ENCODE data around the gene TOMM20L. TPM values are rescaled to one million over a fixed set of nuclear protein-coding genes. Genes with fewer than 3 reads are reported as not detected.
"Not testable (repeated sequence)": the region's sequence is repeated elsewhere in the genome, so short reads cannot be mapped to it uniquely, and the experiment has no call there.

The TOMM20L gene
- total and polyA plus RNA-seq, 7 experiments from 2014 or later, result not detected

GRCh38 chr14:58414845-58415244 is 19.1 kb downstream of the TOMM20L start:
- DNase-seq (no peak), ATAC-seq (no peak)
- Histone ChIP-seq H3K36me3 (ENCODE audit: control insufficient read depth in 2 of 3, insufficient read depth in 3 of 3, low read length in 3 of 3) (peaks cover 5 to 33% (median 8%) of the 10 kb centered on the region in 3 experiments), H3K4me3 (ENCODE audit: low read length) (no peak overlapping the region), H3K9me3 (ENCODE audit: control insufficient read depth in 2 of 3, low read length in 3 of 3) (no peaks in the 10 kb centered on the region), H3K27ac (ENCODE audit: low read depth, low read length) (no peak overlapping the region), H3K27me3 (ENCODE audit: control insufficient read depth in 2 of 2, insufficient read depth in 2 of 2, low read length in 2 of 2) (no peaks in the 10 kb centered on the region), H3K4me1 (ENCODE audit: control insufficient read depth in 2 of 2, insufficient read depth in 2 of 2, low read length in 2 of 2) (no peaks in the 10 kb centered on the region)
- CTCF ChIA-PET, result no interaction called here
- peaks cover 9 to 44% (median 28%) of the 10 kb centered on the region in 5 donors for H3K36me3 Mint-ChIP-seq
- intact Hi-C loops (cut with micrococcal nuclease), result no loop called here
- H3K27ac Mint-ChIP-seq, result no peak overlapping the region
- POLR2A ChIA-PET, result no interaction called here
- H3K9me3 Mint-ChIP-seq, result peaks cover 0 to 4% (median 0%) of the 10 kb centered on the region in 11 donors
- H3K4me3 Mint-ChIP-seq, result no peak overlapping the region
- H3K27me3 Mint-ChIP-seq, result no peaks in the 10 kb centered on the region
- H3K4me1 Mint-ChIP-seq, result peaks cover 10 to 34% (median 27%) of the 10 kb centered on the region in 7 donors

- Mint-ChIP-seq H3K4me3 (no peak overlapping the region), H3K27ac (peak overlapping the region in 2 of 9 donors; percentile 12 to 68), H3K36me3 (peaks cover 9 to 43% (median 28%) of the 10 kb centered on the region in 5 donors), H3K27me3 (no peaks in the 10 kb centered on the region), H3K4me1 (peaks cover 10 to 34% (median 28%) of the 10 kb centered on the region in 7 donors), H3K9me3 (peaks cover 0 to 4% (median 0%) of the 10 kb centered on the region in 11 donors)
- H3K27ac ChIP-seq (ENCODE audit: low read depth, low read length), result no peak overlapping the region
- H3K4me1 ChIP-seq (ENCODE audit: control insufficient read depth in 2 of 2, insufficient read depth in 2 of 2, low read length in 2 of 2), result no peaks in the 10 kb centered on the region
- no peak for ATAC-seq
- no peak for DNase-seq
- ChIA-PET CTCF (no interaction called here), POLR2A (no interaction called here)
- H3K4me3 ChIP-seq (ENCODE audit: low read length), result no peak overlapping the region
- intact Hi-C loops (cut with micrococcal nuclease), result no loop called here
- peaks cover 0 to 31% (median 0%) of the 10 kb centered on the region in 3 experiments for H3K36me3 ChIP-seq (ENCODE audit: control insufficient read depth in 2 of 3, insufficient read depth in 3 of 3, low read length in 3 of 3)
- H3K9me3 ChIP-seq (ENCODE audit: control insufficient read depth in 2 of 3, low read length in 3 of 3), result no peaks in the 10 kb centered on the region
- H3K27me3 ChIP-seq (ENCODE audit: control insufficient read depth in 2 of 2, insufficient read depth in 2 of 2, low read length in 2 of 2), result no peaks in the 10 kb centered on the region
Observed at GRCh38 chr14:58415636-58416547, 20.2 kb downstream of the TOMM20L start.

- H3K4me3 ChIP-seq (ENCODE audit: low read length); H3K27me3 ChIP-seq (ENCODE audit: control insufficient read depth in 2 of 2, insufficient read depth in 2 of 2, low read length in 2 of 2); intact Hi-C loops (cut with micrococcal nuclease); POLR2A ChIA-PET; CTCF ChIA-PET; DNase-seq; H3K27ac ChIP-seq (ENCODE audit: low read depth, low read length); H3K9me3 ChIP-seq (ENCODE audit: control insufficient read depth in 2 of 3, low read length in 3 of 3); ATAC-seq; H3K4me3 Mint-ChIP-seq; H3K9me3 Mint-ChIP-seq; H3K27me3 Mint-ChIP-seq; H3K4me1 ChIP-seq (ENCODE audit: control insufficient read depth in 2 of 2, insufficient read depth in 2 of 2, low read length in 2 of 2): not testable (repeated sequence)
- Mint-ChIP-seq H3K36me3 (peaks cover 9 to 43% (median 31%) of the 10 kb centered on the region in 5 donors), H3K4me1 (peaks cover 10 to 39% (median 31%) of the 10 kb centered on the region in 7 donors), H3K27ac (peak overlapping the region in 4 of 9 donors; percentile 6 to 83 (median 16))
- peaks cover 0 to 29% (median 0%) of the 10 kb centered on the region in 3 experiments for H3K36me3 ChIP-seq (ENCODE audit: control insufficient read depth in 2 of 3, insufficient read depth in 3 of 3, low read length in 3 of 3)
Observed at GRCh38 chr14:58416934-58417333, 21.2 kb downstream of the TOMM20L start.

GRCh38 chr14:58426670-58427280 is 31.0 kb downstream of the TOMM20L start:
- intact Hi-C loops (cut with micrococcal nuclease), result loop anchor here (1.0 to 10.0 kb wide), 18 partner anchors 30 to 1844 kb away; partner anchors contain the start of genes AP5M1 (in 2 of the 2), ARID4A (in 2 of the 2), DAAM1 (in 2 of the 2) and DACT1 (in 2 of the 2)
- H3K4me3 Mint-ChIP-seq, result peak overlapping the region; percentile 82 to 100 (median 94)
- peak overlapping the region; percentile 95 to 99 (median 98) for H3K27ac Mint-ChIP-seq
- H3K9me3 Mint-ChIP-seq, result peaks cover 0 to 7% (median 0%) of the 10 kb centered on the region in 11 donors
- Histone ChIP-seq H3K27me3 (ENCODE audit: control insufficient read depth in 2 of 2, insufficient read depth in 2 of 2, low read length in 2 of 2) (no peaks in the 10 kb centered on the region), H3K4me1 (ENCODE audit: control insufficient read depth in 2 of 2, insufficient read depth in 2 of 2, low read length in 2 of 2) (peaks cover 13 to 17% of the 10 kb centered on the region in 2 donors), H3K4me3 (ENCODE audit: low read length) (peak overlapping the region; percentile 88), H3K9me3 (ENCODE audit: control insufficient read depth in 2 of 3, low read length in 3 of 3) (no peaks in the 10 kb centered on the region), H3K36me3 (ENCODE audit: control insufficient read depth in 2 of 3, insufficient read depth in 3 of 3, low read length in 3 of 3) (peaks cover 0 to 18% (median 0%) of the 10 kb centered on the region in 3 experiments), H3K27ac (ENCODE audit: low read depth, low read length) (peak overlapping the region; percentile 93)
- peaks cover 18 to 62% (median 49%) of the 10 kb centered on the region in 7 donors for H3K4me1 Mint-ChIP-seq
- ATAC-seq, result peak; percentile 26
- peaks cover 0 to 11% (median 9%) of the 10 kb centered on the region in 5 donors for H3K36me3 Mint-ChIP-seq
- ChIA-PET POLR2A (interaction anchor here (0.6 to 3.1 kb wide), 20 partner anchors 11 to 1822 kb away, joined by 3 to 49 read pairs (median 4); partner anchors contain the start of genes ACTR10, AP5M1, ARID4A and EXOC5), CTCF (interaction anchor here (1.7 to 1.9 kb wide), 2 partner anchors 30 to 32 kb away, joined by 4 to 5 read pairs; partner anchors contain the start of gene TOMM20L)
- DNase-seq, result peak in 3 of 9 donors; percentile 38 to 56 (median 45)
- H3K27me3 Mint-ChIP-seq, result peaks cover 0 to 3% (median 0%) of the 10 kb centered on the region in 5 donors

GRCh38 chr14:58427281-58428117 is 31.8 kb downstream of the TOMM20L start, which contains the start of the genes KIAA0586 and TIMM9:
KIAA0586 (plus strand) TSS chr14:58427719; CDS start chr14:58428265, 546 bp downstream.
TIMM9 (minus strand) TSS chr14:58427531; CDS start chr14:58411945, 15,586 bp downstream.
- Histone ChIP-seq H3K4me3 (ENCODE audit: low read length) (peak within 1 kb of the TSS; percentile 88), H3K9me3 (ENCODE audit: control insufficient read depth in 2 of 3, low read length in 3 of 3) (no peaks in the 10 kb centered on the region), H3K4me1 (ENCODE audit: control insufficient read depth in 2 of 2, insufficient read depth in 2 of 2, low read length in 2 of 2) (peaks cover 13 to 17% of the 10 kb centered on the region in 2 donors), H3K36me3 (ENCODE audit: control insufficient read depth in 2 of 3, insufficient read depth in 3 of 3, low read length in 3 of 3) (peaks cover 0 to 15% (median 0%) of the 10 kb centered on the region in 3 experiments), H3K27ac (ENCODE audit: low read depth, low read length) (peak within 1 kb of the TSS; percentile 93), H3K27me3 (ENCODE audit: control insufficient read depth in 2 of 2, insufficient read depth in 2 of 2, low read length in 2 of 2) (no peaks in the 10 kb centered on the region)
- CTCF ChIA-PET, result interaction anchor here (0.9 to 1.9 kb wide), 3 partner anchors 31 to 129 kb away, joined by 3 to 4 read pairs (median 4); partner anchors contain the start of gene ARID4A
- intact Hi-C loops (cut with micrococcal nuclease), result loop anchor here (1.0 to 10.0 kb wide), 18 partner anchors 31 to 1845 kb away; partner anchors contain the start of genes AP5M1 (in 2 of the 2), ARID4A (in 2 of the 2), DAAM1 (in 2 of the 2) and DACT1 (in 2 of the 2)
- H3K27ac Mint-ChIP-seq, result peak within 1 kb of the TSS; percentile 95 to 99 (median 98)
- DNase-seq, result peak; percentile 82 to 98 (median 97)
- peak within 1 kb of the TSS; percentile 82 to 100 (median 94) for H3K4me3 Mint-ChIP-seq
- peaks cover 0 to 14% (median 12%) of the 10 kb centered on the region in 5 donors for H3K36me3 Mint-ChIP-seq
- ATAC-seq, result peak; percentile 94
- H3K27me3 Mint-ChIP-seq, result peaks cover 0 to 3% (median 0%) of the 10 kb centered on the region in 5 donors
- peaks cover 18 to 65% (median 53%) of the 10 kb centered on the region in 7 donors for H3K4me1 Mint-ChIP-seq
- H3K9me3 Mint-ChIP-seq, result peaks cover 0 to 7% (median 0%) of the 10 kb centered on the region in 11 donors
- POLR2A ChIA-PET, result interaction anchor here (0.5 to 3.1 kb wide), 27 partner anchors 10 to 1821 kb away, joined by 3 to 49 read pairs (median 4); partner anchors contain the start of genes ACTR10, AP5M1, ARID4A and DHRS7

All from naive thymus-derived CD4-positive, alpha-beta T cell (primary cell).